Inferior parietal cortex (tissue), 1 donor: ENCODE measurements around the gene ARHGAP6.

Source experiments
- DNase-seq: peaks from one replicate; pipeline ENCODE4 v3.0.0-alpha.2; 2016; ENCODE audit errors: extremely low spot score

ARHGAP6 gene

DNA sequence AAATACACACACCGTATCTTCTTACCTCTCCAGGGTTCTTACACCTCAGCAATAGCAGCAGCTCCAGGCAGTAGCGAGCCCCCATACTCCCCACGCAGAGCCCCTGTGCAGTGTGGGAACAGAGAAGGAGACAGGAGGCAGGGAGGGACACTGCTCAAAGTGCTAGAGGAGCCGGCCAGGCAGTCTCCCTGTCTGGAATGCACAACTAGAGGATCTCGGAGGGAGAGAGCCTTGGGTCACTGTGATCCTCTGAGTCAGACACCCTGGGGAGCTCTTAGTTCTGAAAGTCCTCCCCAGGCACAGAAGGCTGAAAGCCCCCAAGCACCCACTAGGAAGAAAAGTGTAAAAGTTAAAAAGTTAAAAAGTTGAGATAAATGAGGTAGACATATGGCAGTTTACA, 356.5 kb downstream of the ARHGAP6 start:
- DNase-seq = no peak

DNA sequence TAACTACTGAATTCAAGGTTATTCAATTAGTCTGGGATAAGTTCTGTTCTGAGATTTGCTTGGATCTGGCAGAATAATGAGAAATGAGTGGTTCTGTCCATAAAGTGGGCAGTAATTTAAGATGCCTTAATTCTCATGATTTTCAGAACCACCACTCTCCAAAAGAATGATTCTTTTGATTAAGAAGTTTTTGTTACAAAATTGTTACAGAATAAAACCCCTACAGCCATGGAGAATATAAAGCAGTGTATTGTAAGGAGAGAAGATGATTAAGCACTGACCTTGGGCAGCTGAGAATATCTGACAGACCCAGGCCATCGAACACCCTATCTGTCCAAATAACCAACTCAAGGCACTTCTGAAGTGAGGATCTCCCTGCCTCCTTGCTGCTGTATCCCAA, 360.1 kb downstream of the ARHGAP6 start:
- DNase-seq = no peak

DNA sequence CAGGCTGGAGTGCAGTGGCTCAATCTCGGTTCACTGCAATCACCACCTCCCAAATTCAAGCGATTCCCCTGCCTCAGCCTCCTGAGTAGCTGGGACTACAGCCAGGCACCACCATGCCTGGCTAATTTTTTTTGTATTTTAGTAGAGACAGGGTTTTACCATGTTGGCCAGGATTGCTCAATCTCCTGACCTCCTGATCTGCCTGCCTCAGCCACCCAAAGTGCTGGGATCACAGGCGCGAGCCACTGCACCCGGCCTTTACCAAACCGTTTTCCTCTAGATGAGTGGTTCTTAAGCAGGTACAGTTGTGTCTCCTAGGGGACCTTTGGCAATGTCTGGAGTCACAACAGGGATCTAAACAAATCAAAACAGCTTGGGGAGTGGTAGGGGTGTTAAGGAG, 360.9 kb downstream of the ARHGAP6 start:
- no peak for DNase-seq

DNA sequence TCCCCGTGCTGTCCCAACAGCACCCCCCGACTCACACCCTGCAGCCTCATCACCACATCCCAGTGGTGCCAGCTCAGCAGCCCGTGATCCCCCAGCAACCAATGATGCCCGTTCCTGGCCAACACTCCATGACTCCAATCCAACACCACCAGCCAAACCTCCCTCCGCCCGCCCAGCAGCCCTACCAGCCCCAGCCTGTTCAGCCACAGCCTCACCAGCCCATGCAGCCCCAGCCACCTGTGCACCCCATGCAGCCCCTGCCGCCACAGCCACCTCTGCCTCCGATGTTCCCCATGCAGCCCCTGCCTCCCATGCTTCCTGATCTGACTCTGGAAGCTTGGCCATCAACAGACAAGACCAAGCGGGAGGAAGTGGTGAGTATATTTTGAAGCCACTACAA, 367.1 kb downstream of the ARHGAP6 start:
- no peak for DNase-seq

DNA sequence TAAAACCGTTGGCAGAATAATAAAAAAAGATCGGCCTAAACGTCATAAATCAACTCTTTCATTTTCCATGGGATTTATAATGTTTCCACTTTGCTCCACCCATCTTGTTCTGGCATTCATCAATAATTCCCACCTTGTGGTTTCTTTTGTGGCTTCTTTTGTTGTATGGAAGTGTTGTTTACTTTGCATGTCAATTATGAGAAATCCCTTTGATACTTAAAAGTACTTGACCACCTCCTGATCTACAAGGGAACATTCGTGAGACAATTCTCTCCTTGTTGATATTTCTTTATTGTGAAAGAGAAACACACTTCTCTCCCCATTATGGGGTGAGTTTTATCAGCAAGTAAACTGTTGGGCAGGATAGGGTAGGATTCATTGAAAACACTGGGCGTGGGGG, 369.7 kb downstream of the ARHGAP6 start:
- DNase-seq = no peak

DNA sequence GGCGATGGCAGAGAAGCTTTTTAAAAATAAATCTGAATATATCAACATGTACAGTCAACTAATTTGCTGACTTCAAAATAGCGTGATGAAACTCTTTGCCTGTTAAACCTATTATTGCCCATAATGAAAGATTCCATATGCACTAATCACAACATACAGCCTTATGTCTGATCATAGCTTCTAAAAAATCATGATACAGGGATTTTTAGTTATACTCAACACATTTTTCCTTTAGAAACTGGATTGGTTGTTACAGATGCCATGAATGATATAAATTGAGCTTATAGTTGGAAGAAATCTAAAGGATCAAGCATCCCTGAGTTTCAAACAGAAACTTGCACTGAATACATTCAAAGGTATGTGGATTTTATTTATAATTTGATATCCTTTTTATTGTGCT, 372.6 kb downstream of the ARHGAP6 start, which contains the start of gene AMELX:
TSS of gene AMELX (plus strand) at position 301 of the 400 bp plus-strand sequence. CDS start 1,376 bp downstream, outside the sequence.
- DNase-seq = no peak

DNA sequence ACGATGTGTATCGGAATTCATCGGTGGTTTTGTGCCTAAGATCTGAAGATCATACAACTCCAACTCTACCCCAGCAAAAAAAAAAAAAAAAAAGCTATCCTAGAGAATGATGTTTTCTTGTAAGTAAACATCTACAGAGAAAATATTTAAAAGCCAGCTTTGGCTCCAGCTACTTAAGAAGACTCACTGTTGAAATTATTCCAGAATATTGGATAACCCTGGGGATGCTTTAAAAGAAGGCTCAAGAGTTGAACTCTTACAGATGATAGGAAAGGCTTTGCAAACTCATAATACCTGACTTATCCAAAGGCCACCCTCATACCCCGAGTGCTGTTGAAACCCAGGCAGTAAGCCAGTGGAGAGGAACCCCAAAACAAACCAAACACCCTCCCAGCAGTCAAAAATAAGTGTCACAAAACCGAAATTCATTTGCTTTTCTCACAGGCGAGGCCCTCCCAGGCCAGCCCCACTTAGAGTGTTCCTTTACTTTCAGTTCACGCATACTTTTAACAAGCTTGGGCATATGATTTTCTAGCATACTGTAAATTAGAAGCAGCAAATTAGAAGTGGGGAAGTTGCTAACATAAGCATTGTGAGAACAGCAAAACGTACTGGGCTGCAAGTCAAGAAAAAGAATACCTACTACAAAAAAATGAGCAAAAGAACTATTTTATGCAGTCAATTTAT, 375.2 kb downstream of the ARHGAP6 start:
- DNase-seq = no peak

DNA sequence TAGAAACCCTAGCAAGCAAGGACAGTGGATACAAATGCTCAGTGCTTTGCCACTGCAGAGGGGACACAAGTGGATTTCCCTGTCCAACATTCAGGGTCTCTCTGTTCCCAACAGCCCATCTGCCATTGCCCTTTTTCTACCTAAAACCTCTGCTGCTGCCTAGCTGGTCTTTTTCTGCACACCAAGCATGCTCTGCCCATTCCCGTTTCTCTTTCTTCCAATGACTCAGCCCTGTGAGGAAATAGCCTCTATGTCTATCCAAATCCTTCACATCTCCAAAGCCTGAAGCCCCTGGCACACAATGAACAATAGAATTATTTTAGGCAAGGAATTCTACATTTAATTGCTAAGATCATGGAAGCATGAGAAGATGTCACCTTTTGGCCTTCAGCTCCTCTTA, 378.2 kb downstream of the ARHGAP6 start:
- DNase-seq = no peak

DNA sequence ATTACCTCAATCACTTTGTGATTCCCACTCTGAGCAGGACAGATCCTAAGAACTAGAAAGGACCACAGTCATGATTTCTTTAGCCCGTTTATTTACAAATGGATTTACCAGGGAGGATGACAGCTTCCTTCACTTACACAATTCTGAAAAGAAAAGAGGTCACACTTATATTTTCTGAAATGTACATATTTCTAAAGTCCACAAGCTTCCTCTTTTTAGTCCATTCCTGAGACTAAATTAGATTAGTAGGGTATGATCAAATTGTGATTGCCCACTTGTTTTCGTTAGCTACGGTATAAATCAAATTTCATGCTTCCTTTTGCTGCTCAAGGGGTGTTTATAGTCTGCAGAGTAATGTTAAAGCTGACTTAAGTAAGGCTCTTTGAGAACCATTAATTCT, 380.1 kb downstream of the ARHGAP6 start:
- no peak for DNase-seq

DNA sequence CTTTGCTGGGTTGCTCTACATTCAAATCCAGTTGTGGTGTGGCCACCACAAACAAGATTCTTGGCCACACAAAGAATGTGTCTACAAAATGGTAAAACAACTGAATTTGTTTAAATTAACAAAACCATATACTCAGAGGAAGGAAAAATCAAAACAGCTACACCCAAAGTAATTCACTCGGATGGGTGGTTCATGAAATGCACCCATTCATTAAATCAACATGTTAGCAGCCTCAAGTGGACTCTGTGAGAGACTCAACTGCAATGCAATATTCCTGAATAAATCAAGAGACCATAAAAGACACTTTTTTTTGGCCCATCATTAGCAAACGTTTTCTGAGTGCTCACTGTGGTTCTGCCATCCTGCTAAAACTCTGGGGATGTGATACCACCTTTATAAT, 383.7 kb downstream of the ARHGAP6 start:
- DNase-seq = no peak

DNA sequence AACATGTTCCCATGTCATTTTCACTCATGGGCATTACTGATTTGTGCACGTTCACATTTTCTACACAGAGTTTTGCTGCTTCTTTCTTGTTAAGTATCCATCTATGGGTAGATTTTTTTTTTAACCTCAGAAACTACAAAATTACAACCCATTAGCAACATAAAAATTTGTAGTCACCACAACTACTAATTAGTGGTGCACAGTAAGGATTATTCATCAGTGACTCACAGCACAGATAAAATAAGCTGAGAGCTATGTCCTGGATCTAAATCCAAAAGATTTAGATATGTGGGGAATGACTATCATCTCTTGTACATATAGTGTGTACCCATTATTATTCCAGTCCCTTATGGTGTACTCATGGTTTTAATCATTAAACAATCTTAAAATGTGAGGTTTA, 392.2 kb downstream of the ARHGAP6 start:
- DNase-seq = no peak

DNA sequence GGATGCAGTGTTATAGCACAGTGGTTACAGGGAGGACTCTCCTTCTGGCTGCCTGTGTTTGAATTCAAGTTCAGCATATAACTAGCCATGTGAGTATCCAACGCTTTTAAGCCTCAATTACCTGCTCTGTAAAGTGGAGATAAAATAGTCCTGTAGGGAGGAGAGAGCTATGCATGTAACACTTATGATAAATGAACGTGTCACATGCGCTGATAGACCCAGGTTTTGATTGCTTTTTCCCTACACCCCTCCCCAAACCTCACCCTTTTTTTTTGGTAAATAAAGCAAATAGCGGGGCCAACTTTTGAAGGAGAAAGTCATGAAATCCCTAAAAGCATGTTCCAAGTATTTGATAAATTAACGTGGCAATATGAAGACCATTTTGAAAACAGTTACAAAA, 392.9 kb downstream of the ARHGAP6 start:
- DNase-seq = no peak

DNA sequence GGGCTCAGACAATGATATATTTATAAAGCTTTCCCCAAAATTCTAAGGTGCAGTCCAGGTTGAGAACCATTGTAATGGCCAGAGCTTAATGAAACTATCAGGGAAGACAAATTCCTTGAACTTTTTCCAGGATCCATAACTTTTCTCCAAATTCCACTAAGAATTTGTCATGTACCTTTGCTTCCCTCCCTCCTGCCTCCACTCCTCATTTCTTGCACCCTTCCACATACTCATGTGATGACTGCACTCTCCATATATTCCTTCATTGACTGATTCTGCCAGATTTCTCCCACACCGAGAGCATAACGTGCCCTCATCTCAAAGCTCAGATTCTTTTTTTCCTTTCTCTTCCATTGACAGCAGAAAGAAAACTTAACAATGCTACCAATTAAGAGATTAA, 393.4 kb downstream of the ARHGAP6 start:
- DNase-seq = no peak

DNA sequence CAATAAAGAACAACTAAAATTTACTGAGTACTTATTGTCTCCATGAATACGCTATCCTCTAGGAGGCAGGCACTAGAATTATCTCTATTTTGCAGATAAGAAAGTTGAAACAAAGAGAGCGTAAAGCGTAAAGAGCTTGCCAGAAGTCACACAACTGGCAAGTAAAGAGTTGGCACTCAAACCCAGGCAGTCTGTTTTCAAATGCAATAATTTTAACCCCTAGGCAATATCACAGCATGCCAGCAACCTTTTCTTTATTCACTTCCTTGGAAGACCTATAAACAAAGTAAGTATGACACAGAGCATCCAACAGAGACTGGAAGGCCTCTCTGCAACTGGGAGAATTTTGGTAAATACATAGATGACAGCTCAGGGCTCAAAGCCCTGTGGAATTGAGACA, 395.7 kb downstream of the ARHGAP6 start:
- DNase-seq = no peak

DNA sequence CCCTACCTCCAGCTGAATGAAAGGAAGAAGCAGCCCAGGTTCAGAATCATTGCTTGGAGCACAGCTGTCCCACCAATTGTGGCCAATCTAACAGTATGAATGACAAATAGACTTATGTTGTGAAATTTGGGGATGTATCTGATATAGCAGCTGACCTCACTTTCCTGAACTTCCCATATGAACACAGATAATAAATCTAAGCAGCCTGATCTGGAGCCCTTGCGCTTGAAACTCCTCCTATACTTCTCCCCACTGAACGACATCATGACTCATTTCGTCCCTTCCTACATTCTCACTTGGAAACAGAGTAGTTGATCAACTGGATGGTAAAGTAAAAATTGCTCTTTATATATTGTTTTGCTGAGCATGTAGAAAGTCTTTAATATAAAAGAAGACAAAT, 396.7 kb downstream of the ARHGAP6 start:
- DNase-seq = no peak

DNA sequence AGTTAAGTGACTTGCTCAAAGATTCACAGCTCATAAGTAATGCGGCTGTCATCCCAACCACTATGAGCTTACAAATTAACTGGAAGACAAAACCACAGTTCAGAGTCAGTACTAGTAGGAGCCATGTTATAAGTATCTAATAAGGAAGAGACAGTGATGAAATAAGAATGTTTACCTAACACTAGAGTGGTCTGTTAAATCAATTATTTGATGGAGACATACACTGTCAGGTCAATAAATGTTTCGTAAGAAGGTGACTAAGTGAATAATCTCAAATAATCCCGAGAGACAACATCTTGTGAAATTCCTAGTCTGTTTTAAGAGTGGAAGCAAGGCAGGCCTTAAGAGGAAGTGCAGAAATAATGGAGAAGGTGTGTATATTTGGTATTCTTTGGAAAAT, 398.3 kb downstream of the ARHGAP6 start:
- no peak for DNase-seq

DNA sequence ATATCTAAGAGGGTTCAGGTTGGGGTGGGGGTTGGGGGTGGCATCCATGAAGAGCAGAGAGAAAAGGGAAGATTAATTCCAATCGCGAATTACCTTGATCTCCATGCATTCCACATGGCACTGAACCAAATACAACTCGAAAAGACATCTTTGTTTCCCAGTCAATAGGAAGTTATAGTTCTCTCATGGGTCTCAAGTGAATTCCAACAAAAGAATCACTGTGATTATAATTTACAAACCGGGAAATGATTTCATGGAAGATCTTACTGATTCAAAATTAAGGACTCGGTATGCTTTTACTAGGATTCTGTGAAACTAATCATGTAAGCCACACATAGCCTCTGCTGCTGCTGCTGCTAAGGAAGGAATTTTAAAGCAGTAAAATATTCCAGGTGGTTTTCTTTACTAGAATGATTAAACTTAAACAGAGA, 399.1 kb downstream of the ARHGAP6 start:
- no peak for DNase-seq

DNA sequence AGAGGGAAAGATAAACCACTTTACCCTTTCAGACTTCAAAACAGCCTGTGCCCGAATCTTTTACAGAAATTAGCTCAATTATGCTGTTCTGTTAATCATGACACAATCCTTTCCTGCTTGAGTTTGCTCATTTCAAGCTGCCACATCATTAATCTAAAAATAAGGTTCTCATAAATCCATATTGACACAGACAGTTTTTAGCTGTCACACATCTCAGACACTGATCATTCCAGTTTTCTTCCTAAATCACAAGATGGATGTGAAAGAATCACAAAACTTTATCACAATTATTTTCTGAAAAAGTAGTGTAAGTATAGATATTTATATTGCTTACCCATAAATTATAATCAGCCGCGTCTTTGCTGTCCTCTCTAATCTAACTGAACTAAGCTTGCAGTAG, 400.4 kb downstream of the ARHGAP6 start:
- no peak for DNase-seq

DNA sequence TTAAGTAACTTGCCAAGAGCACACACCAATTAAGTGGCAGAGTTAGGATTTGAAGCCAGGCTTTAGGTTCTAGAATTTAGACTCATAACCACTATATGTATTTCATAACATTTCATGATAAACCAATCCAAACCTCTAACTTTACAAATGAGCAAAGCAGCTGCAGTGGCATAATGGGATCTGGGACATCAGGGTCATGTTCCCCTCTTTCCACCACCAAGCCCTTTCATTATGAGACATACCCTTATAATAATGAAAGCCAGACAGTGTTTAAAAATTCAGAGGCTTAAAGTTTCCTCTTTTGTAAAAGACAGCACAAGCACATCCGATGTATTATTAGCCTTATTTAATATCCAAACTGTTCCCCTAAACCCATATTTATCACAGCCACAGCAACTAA, 400.8 kb downstream of the ARHGAP6 start:
- DNase-seq = no peak

DNA sequence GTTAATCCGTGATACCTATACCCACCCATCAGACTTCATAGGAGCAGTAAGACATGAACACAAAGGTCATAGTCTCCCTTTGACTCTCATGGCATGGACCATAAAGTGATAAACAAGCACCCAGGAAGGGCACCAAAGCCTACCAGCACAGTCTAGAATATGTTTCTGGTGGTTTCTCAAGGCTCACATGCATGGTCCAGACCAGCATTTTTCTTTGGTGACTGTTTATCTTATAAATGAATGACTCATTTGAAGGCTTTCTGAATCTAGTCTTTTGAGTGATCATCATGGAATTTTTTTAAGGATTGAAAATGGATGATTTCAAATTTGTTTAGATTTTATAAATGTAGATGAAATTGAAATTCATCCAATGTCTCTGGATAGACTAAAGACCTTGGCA, 404.5 kb downstream of the ARHGAP6 start:
- DNase-seq = no peak

DNA sequence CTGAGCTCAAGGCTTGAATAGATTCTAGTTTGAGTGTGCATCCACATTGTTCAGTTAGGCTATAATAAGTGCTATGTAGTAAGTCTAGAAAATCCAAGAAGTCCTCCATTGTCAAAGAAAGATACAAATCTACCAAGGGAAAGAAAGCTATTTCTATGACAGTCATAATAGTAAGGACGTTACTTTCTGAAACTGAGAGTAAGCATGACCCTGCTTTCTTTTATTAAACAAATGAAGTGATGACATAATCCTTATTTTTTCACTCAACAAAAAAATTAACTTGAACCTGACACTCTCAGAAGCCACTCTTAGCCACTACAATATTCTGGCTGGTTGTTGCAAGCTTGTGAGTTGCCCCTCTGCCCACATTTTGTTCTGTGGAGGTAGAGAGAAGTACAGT, 406.3 kb downstream of the ARHGAP6 start:
- no peak for DNase-seq

DNA sequence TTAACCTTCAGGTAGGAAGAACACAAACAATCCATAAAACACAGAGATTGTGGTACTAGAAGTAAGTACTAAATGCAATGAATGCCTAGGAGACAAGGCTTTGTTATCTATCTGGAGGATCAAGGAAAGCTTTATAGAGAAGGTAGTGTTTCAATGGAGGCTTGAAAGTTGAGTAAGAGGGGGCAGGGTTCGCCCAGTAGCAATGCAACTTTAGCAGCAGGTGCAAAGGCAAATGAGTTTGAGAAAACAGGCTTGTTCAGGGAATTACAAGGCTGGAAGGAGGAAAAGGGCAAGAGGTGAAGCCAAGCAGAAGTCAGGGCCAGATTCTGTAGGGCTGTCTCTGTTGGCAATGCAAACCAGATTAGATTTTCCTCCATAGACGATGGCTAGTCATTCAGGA, 408.0 kb downstream of the ARHGAP6 start:
- no peak for DNase-seq

DNA sequence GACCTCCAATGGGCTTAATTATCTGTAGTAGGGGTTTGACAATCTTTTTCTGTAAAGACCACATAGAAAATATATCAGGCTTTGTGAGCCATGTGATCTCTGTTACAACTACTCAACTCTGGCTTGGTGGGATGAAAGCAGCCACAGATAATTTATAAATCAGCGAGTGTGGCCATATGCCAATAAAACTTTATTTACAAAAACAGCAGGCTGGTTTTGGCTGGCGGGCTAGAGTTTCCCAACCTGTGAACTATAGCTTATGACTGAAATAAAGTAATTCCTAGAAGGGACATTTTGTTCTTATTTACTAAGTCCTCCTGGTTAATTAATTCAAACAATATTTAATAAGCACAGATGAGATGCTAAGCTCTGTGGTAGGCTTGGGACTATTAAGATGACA, 408.4 kb downstream of the ARHGAP6 start:
- DNase-seq = no peak

DNA sequence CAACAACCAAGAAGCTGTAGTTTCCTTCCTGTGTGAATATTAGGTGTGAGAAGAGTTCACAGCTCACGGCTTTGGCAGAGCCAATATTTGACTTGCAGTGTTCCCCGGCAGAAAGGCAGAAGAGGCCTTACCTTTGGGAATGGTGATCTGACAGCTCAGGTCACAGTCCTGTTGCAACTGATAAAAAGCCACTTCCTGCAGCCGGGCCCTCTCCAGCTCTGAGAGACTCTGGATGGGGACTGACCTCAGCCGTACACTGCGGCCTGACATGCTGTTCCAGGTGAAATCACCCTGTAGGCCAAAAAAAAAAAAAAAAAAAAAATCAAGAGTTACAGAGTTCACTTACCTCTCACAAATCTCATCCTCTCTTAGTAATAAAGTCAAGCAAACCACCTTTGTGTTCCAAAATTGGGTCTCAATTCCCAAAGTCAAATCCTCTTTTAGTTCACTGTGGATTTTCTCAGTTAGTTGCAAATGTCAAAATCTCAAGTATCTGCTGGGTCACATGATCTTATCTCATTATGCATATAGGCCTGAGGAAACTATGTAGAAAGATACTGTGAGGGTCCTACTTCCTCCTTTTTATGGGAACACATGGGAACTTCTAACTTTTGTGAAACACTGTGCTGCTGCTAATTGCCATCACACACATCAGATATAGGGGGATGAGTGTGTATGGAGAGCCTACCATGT, 411.2 kb downstream of the ARHGAP6 start:
- no peak for DNase-seq
